CD4-positive, alpha-beta T cell treated with Interferon alpha-2 for 1 hour (primary cell): ENCODE measurements around the gene ZNF107.
A peak's percentile ranks its signal among the peaks of the same experiment; 100 is the strongest.

Experiments
- DNase-seq, 2 donors: peaks; one replicate each; pipeline ENCODE4 v3.0.0-alpha.2; 2020 to 2022

The ZNF107 gene

DNA sequence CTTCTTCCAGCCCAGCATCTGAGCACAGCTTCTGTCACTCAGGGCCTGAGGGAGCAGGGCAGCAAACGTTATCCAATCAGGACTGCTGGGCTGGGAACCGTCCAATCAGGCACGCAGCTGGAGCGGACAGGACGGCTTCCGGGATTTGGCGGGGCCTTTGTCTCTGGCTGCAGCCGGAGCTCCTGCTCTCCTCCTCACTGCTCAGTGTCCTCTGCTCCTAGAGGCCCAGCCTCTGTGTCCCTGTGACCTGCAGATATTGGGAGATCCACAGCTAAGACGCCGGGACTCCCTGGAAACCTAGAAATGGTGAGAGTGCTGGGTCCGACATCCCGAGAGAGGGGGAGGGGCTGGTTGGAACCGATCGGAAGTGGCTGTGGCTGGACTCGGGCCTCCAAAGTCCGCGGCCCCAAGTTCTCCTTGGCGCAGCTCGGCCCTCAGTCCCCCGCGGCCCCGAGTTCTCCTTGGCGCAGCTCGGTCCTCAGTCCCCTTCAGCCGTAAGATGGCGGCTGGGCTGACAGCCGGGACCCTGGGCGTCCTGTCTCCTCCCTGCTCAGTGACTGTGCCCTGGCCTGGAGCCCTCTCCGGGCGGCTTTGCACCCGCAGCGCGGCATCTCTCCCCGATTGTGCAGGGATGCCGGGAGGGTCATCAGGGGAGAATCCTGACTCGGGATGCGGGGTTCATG lies at the start of gene ZNF107:
Gene ZNF107 (plus strand): TSS at position 154 of the 683 bp plus-strand sequence. CDS start 150 bp downstream, at position 304.
- peak; percentile 94 to 95 for DNase-seq

GRCh38 chr7:64618785-64619456 lies 47.0 kb upstream of the ZNF107 start:
- peak in 1 of 2 donors; percentile 66 for DNase-seq

GRCh38 chr7:64619705-64620104 lies 46.2 kb upstream of the ZNF107 start:
- DNase-seq = no peak

DNA sequence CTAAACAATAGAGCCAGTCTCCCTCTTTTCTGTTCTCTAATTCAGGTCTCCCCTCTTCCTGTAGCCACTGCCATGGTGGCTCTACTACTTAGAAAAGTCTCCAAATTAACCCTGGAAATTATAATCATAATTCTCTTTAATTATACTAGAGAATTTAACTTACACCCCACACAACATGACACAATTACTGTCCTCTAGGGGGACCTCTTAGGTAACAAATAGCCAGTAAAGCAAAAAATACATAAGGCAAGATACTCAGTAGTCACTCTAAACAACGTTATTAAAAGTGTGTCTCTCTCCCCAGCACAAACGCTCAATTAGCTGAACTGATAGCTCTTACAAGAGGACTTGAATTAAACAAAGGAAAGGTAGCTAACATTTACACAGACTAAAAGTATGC lies 44.3 kb upstream of the ZNF107 start:
- no peak for DNase-seq

GRCh38 chr7:64625114-64626082 lies 40.5 kb upstream of the ZNF107 start:
- DNase-seq = peak in 1 of 2 donors; percentile 46

DNA sequence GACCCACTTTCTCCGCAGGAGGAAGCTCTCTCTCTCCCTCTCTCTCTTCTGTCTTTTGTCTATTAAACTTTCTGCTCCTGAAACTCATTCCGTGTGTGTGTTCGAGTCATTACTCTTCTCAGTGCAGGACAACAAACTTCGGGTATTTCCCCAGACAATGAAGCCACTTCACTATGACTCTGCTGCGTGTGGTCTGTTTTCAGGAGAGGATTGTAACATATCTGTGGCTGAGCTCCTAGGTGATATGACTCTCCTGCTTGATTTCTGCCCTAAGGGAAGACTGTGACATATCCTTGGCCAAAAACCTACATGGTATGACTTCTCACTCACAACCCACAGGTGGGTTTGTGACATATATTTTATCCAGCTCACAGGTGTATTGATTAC lies 39.9 kb upstream of the ZNF107 start:
- DNase-seq = no peak

DNA sequence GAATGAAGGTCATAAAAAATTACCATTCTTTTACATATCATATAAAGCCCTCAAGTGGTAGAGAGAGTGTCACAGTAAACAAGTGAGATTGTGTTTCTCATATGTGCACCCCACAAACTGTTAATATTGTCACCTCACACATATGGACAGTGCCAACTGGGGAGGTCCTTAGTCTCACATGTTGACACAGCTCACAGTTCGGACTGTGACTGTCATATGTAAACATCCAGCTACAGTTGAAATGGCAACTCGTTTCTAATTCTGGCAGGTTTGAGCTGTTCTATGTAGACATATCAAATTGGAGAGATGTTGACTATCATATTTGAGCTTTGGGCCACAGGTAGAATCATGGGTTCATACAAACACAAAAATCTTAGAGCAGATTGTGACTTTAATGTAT lies 39.4 kb upstream of the ZNF107 start:
- DNase-seq = no peak

DNA sequence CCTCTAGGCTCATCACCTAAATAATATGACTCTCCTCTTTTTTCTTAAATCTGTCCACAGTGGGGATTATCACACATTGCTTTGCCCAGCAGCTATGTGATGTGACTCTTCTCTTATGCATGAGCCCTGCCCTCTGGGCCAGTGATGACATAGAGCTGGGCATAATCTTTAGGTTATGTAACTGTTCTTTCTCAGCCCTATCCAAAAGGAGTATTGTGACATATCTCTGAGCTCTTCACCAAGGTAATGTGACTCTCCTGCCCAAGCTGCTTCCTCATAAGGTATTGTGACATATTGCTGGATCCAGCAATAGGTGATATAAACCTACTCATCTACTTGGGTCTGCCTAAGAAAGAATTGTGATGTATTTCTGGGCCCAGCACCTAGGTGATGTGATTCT lies 37.7 kb upstream of the ZNF107 start:
- no peak for DNase-seq

DNA sequence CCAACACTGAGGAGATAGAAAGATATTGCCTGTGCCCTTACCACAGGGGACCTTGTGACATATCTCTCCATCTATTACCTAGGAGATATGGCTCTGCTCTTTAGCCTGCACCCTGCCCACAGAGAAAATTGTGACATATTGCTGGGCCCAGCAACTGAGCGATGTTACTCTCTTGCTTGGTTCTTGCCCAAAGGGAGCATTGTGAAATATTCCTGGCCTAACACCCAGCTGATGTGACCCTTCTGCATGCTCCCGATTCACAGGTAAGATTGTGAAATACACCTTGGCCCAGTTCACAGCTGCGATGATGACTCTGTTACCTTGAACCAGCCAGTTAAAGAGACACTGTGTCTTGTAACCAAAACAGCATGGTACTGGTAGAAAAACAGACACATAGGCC lies 37.2 kb upstream of the ZNF107 start:
- no peak for DNase-seq

DNA sequence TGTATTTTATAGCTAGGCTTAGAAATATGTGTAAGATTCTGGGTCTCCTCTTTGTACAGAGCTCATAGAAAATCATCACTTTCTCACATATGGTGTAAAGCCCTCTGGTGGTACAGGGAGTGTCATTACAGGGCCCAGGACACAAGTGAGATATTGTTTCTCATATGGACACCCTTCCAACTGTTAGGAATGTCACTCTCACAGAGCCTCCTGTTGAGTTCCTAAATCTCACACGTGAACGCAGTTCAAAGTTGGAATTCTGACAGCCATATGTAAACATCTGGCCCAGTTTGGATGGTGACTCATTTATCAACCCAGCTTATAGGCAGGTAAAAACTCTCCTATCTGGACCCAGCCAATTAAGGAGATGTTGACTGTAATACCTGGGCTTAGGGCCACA lies 35.4 kb upstream of the ZNF107 start:
- no peak for DNase-seq

DNA sequence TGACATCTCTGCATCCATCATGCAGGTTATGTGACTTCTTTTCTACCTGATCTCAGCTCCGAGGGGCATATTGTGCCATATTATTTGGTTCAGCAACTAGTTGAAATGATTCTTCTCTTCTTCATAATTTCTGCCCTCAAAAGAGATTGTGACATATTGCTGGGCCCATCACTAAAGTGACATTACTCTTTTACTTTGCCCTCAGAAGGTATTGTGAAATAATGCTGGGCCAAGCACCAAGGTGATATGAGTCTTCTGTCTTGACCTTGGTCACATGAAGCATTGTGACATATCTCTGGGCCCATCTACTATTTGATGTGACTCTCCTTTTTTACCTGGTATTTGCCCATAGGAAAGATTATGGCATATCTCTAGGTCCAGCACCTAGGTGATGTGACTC lies 33.9 kb upstream of the ZNF107 start:
- no peak for DNase-seq

DNA sequence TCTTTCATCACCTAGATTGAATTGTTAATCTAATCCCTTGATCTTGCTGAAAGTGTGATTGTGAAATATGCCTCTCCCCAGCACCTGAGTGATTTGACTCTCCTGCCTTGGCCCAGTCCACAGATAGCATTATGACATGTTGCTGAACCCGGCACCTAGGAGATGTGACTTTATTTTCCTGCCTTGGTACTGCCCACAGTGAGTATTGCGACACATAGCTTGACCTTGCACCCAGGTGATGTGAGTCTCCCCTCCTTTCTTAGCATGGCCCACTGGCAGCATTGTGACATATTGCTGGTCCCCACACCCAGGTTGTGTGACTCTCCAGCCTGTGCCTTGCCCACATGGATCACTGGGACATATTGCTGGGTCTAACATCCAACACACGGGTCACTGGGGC lies 32.5 kb upstream of the ZNF107 start:
- no peak for DNase-seq

DNA sequence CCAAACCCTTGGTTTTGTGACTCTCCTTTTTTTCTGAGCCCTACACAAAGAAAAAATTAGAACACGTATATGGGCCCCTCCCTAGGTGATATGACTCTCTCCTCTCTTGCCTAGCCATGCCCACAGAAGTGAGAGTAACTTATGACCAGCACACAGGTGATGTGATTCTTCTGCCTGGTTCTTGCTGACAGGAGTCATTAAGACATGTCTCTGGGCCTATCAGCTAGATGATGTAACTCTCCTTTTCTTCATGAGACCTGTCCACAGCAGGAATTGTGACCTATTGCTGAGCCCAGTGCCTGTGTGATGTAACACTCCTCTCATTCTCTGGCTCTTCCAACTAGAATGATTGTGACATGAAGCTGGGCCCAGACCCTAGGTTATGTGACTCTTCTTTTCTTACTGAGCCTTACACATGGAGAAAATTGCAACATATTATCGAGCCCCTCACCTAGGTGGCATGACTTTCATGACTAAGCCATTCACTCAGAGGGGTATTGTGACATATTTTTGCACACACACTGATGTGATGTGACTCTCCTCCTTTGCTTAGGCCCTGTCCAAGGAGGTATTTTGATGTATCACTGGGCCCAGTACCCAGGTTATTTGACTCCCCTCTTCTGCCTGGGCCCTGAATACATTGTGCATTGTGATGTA lies 31.4 kb upstream of the ZNF107 start:
- DNase-seq = no peak

DNA sequence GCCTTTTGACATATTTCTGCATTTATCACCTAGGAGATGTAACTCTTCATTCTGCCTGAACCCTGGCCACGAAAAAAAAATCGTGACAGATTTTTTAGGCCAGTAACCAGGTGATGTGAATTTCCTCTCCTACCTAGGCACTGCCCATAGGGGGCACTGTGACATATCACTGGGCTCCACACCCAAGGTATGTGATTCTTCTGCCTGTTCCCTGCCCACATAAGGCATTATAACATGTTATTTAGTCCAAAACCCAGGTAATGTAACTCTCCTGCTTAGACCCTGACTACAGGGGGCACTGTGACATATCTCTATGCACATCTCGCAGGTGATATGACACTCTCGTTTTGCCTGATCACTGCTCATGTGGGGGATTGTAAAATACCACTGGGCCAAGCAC lies 29.5 kb upstream of the ZNF107 start:
- DNase-seq = peak in 1 of 2 donors; percentile 30

DNA sequence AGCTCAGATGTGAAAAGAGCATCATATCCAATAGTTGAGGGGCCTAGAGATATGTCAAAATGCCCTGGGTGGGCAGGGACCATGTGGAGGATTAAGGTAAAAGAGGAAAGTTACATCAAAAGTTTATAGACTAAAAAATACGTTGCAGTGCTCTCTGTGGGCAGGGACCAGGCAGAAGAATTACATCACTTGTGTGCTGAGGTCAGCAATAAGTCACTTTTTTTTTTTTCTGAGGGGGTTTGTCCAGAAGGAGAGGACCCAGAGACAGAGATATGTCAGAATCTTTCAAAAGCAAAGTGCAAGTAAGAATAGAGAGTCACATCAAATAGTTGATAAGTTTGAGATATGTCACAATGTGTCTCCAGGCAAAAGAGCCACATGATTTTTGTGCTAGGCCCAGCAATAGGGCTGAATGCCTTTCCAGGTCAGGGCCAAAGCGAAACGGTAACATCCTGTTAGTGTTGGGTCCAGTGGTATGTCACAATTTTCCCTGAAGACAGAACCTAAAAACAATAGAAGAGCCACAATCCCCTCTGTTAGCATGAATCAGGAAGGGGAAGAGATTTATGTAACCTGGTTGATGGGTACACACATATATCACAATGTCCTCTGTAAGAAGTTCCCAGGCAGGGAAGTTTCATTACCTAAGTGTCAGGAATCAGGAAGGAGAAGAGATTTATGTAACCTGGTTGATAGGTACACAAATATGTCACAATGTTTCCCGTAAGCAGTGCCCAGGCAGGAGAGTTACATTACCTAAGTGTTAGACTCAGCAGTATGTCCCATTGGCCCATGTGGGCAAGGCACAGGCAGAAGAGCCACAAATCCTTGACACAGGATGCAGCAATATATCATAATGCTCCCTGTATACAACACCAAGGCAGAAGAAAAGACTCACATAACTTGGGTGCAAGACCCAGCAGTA lies 28.1 kb upstream of the ZNF107 start:
- no peak for DNase-seq

DNA sequence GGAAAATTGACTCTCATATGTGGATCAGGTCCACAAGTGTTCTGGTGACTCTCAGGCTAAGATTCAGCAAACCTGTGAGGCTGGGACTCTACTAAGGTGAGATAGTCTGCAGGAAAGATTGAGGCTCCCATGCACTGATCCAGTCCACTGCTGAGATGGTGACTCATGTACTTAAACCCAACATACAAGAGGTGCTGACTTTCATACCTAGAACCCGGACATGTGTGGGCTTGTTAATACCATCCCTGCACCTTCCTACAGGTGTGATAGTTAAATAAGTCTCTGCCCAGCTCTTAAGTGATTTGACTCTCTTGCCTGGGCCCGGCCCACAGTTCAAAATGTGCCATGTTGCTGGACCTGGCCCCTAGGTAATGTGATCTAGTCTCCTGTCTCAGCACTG lies 27.1 kb upstream of the ZNF107 start:
- no peak for DNase-seq

DNA sequence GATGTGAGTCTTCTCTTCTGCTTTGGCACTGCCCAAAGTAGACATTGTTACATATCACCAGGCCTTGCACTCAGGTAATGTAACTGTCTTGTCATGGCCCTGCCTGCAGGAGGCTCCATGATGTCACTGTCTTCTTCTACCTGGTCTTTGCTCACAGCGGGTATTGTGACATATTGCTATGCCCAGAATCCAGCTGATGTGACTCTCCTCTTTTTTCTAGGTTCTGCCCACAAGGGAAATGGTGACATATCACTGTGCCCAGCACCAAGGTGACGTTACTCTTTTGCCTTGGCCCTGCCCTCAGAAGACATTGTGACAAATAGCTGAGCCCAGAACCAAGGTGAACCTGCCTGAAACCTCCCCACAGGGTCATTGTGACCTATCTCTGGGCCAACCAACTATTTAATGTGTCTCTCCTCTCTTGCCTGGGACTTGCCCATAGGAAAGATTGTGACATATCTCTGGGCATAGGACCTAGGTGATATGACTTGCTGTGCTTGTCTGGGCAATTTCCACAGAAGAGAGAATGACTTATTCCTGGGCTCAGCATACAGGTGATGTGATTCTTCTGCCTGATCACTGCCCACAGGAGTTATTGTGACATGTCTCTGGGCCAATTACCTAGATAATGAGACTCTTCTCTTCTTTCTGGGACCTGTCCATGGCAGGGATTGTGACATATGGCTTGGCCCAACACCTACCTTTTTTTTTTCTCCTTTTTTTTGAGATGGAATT lies 26.5 kb upstream of the ZNF107 start:
- peak; percentile 12 to 22 for DNase-seq

DNA sequence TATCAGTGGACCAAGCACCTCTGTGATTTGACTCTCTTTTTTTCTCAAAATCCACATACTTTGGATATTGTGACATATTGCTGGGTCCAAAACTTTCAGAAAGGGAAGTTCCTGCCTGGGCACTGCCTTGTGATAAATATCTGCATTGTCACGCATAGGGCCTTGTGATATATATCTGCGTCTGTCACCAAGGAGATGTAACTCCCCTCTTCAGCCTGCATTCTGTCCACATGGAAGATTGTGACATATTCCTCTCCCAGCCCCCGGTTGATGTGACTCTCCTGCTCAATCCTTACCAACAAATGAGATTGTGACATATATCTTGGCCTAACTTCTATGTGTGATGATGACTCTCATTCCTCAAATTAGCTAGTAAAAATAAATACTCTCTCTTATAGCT lies 25.4 kb upstream of the ZNF107 start:
- no peak for DNase-seq

DNA sequence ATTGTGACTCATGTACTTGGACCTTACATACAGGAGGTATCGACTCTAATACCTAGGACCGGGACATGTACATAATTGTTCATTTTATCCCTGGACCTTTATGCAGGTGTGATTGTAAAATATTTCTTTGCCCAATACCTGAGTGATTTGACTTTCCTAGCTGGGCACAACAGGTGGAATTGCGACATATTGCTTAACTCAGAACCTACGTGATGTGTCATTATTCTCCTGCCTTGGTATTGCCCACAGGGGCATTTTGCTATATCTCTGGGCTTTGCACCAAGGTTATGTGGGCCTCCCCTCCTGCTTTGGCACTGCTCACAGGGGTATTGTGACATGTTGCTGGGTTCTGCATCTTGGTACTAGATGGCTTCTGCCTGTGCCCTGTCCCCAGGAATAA lies 23.9 kb upstream of the ZNF107 start:
- no peak for DNase-seq

DNA sequence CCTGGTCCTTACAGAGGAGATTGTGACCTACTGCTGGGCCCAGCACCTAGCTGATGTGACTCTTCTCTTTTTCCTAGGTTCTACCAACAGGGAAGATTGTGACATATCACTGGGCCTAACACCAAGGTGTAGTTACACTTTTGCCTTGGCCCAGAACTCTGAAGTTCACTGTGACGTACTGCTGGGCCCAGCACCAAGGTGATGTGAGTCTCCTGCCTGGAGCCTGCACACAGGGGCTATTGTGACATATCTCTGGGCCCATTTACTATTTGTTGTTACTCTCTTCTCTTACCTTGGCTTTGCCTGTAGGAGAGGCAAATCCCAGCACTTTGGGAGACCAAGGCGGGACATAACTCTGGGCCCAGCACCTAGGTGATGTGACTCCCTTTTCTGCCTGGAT lies 23.1 kb upstream of the ZNF107 start:
- no peak for DNase-seq

DNA sequence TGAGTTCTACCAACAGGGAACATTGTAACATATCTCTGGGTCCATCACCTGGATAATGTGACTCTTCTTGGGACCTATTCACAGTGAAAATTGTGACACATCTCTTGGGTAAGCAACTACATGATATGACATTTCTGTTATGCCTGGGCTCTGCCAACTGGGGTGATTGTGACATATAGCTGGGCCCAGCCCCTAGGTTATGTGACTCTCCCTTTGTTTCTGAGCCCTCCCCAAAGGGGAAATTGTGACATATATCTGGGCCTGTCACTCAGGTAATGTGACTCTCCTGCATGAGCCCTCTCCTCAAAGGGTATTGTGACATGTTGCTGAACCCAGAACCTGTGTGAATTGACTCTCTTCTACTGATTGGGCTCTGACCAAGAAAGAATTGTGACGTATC lies 22.4 kb upstream of the ZNF107 start:
- no peak for DNase-seq
